HCT116 (cell line): ENCODE results near the gene ARHGDIG. TPM values are rescaled to one million over a fixed set of nuclear protein-coding genes. Genes with fewer than 3 reads are reported as not detected.

ENCODE experiments used
- ATAC-seq: fragments of 200-7000 bp; cut with Tn5 transposase; 2 replicates; pipeline ENCODE4 v1.9.1; 2020; ENCODE audit warnings: mild to moderate bottlenecking, moderate library complexity
- BruUV-seq: library from RNA; stranded (reverse); fragments of 400-500 nt; replicated peaks from 2 replicates; lab custom pipeline; 2021; lab: Mats Ljungman, UMichigan
- CTCF ChIA-PET: fragments of 300-600 bp; sonication (Branson Sonifier 250); formaldehyde crosslinking; loops from one replicate; lab custom pipeline; 2021; ENCODE audit warnings: antibody characterized with exemption; lab: Charles Lee
- POLR2A ChIA-PET: fragments of 300-600, 350-600 bp; sonication (Branson Sonifier 250); formaldehyde crosslinking; loops from one replicate; lab custom pipeline; 2021; ENCODE audit warnings: antibody characterized with exemption; lab: Charles Lee
- RAD21 ChIA-PET, 2 experiments: fragments of 300-600 bp; sonication (Branson Sonifier 250); formaldehyde crosslinking; loops; one replicate each; lab custom pipeline; 2023; ENCODE audit warnings: low total read pairs in 2 of 2; ENCODE audit not compliant: uncharacterized antibody in 2 of 2, unreplicated experiment in 2 of 2, low non-redundant PET in 1 of 2; lab: Charles Lee
- DNase-seq: peaks from one replicate; pipeline ENCODE4 v3.0.0-alpha.2; 2010; ENCODE audit warnings: low read depth, low spot score
- H2AFZ ChIP-seq: fragments of 200-600 bp; shearing (Covaris generic), sonication (generic); 2 replicates; pipeline ENCODE4 v1.6.1; 2017; ENCODE audit warnings: low read depth, mixed run types, mixed read lengths, antibody characterized with exemption, low read length; ENCODE audit not compliant: poor library complexity, severe bottlenecking
- H3K27ac ChIP-seq: 2 replicates; pipeline ENCODE4 v1.5.1; 2012; ENCODE audit warnings: low read depth, low read length
- H3K27me3 ChIP-seq: fragments of 200-600 bp; sonication (generic); 2 replicates; pipeline ENCODE4 v1.6.1; 2016; ENCODE audit warnings: mixed run types, low read length, mixed read lengths; ENCODE audit not compliant: insufficient read depth
- H3K36me3 ChIP-seq, 2 experiments: fragments of 200-500 bp in 1 of 2; fragments of 200-600 bp in 1 of 2; sonication (Bioruptor generic) in 1 of 2; sonication (generic) in 1 of 2; 2 replicates each; pipeline versions ENCODE4 v1.5.1 to v1.6.1; 2014 to 2016; ENCODE audit warnings: low read length in 2 of 2, inconsistent platforms in 1 of 2, mixed read lengths in 1 of 2, mixed run types in 1 of 2; ENCODE audit not compliant: insufficient read depth in 2 of 2, control insufficient read depth in 1 of 2
- H3K4me1 ChIP-seq, 2 experiments: fragments of 200-600 bp in 1 of 2; sonication (generic) in 1 of 2; 2 replicates each; pipeline versions ENCODE4 v1.5.1 to v1.6.1; 2012 to 2017; ENCODE audit warnings: low read length in 2 of 2, inconsistent platforms in 1 of 2, mild to moderate bottlenecking in 1 of 2, mixed read lengths in 1 of 2, mixed run types in 1 of 2, moderate library complexity in 1 of 2; ENCODE audit not compliant: insufficient read depth in 2 of 2, control insufficient read depth in 1 of 2
- H3K4me2 ChIP-seq: fragments of 200-600 bp; sonication (generic); 2 replicates; pipeline ENCODE4 v1.6.1; 2017; ENCODE audit warnings: mixed run types, low read length, mixed read lengths
- H3K4me3 ChIP-seq, 2 experiments: fragments of 200-600 bp in 1 of 2; sonication (generic) in 1 of 2; replicated peaks in 1 of 2; 2 replicates each; pipeline ENCODE4 v1.5.1; 2011 to 2016; ENCODE audit warnings: low read length in 2 of 2, control low read depth in 1 of 2, low read depth in 1 of 2, mild to moderate bottlenecking in 1 of 2, mixed read lengths in 1 of 2, mixed run types in 1 of 2
- H3K79me2 ChIP-seq: fragments of 200-600 bp; sonication (generic); 2 replicates; pipeline ENCODE4 v1.6.1; 2017; ENCODE audit warnings: mild to moderate bottlenecking, mixed run types, low read length, moderate library complexity, mixed read lengths; ENCODE audit not compliant: insufficient read depth
- H3K9ac ChIP-seq: fragments of 200-600 bp; sonication (generic); 2 replicates; pipeline ENCODE4 v1.6.1; 2016; ENCODE audit warnings: low read length, mixed read lengths
- H3K9me2 ChIP-seq: fragments of 200-600 bp; sonication (generic), shearing (Covaris generic); 2 replicates; pipeline ENCODE4 v1.6.1; 2017; ENCODE audit warnings: mixed run types, mild to moderate bottlenecking, moderate library complexity; ENCODE audit not compliant: insufficient read depth
- H3K9me3 ChIP-seq, 2 experiments: fragments of 200-500 bp in 1 of 2; fragments of 200-600 bp in 1 of 2; sonication (Bioruptor generic) in 1 of 2; sonication (generic) in 1 of 2; 2 replicates each; pipeline ENCODE4 v1.6.1; 2014 to 2017; ENCODE audit warnings: low read length in 2 of 2, mixed read lengths in 2 of 2, inconsistent platforms in 1 of 2, low read depth in 1 of 2, mild to moderate bottlenecking in 1 of 2, mixed run types in 1 of 2, moderate library complexity in 1 of 2; ENCODE audit not compliant: control insufficient read depth in 1 of 2, insufficient read depth in 1 of 2
- H4K20me1 ChIP-seq: fragments of 200-600 bp; sonication (generic), shearing (Covaris generic); 2 replicates; pipeline ENCODE4 v1.6.1; 2017; ENCODE audit warnings: mixed run types, mild to moderate bottlenecking, moderate library complexity; ENCODE audit not compliant: insufficient read depth
- CBX3 ChIP-seq: IDR thresholded peaks from 2 replicates; pipeline ENCODE4 v1.6.1; 2012; ENCODE audit warnings: low read depth
- CEBPB ChIP-seq: IDR thresholded peaks from 2 replicates; pipeline ENCODE4 v1.6.1; 2012; ENCODE audit warnings: low read depth
- EGR1 ChIP-seq: IDR thresholded peaks from 2 replicates; pipeline ENCODE4 v1.6.1; 2012; ENCODE audit warnings: low read depth
- ELF1 ChIP-seq: IDR thresholded peaks from 2 replicates; pipeline ENCODE4 v1.6.1; 2012; ENCODE audit warnings: low read depth, borderline replicate concordance
- EZH2phosphoT487 ChIP-seq: fragments of 200-600 bp; IDR thresholded peaks from 2 replicates; pipeline ENCODE4 v1.6.1; 2018; ENCODE audit warnings: antibody characterized with exemption, borderline replicate concordance
- FOSL1 ChIP-seq: IDR thresholded peaks from 2 replicates; pipeline ENCODE4 v1.6.1; 2012; ENCODE audit warnings: low read depth
- JUND ChIP-seq: IDR thresholded peaks from 2 replicates; pipeline ENCODE4 v1.6.1; 2012
- POLR2A ChIP-seq: IDR thresholded peaks from 2 replicates; pipeline ENCODE4 v1.7.0; 2011; ENCODE audit warnings: borderline replicate concordance; ENCODE audit not compliant: insufficient read depth, insufficient read length; ENCODE audit errors: extremely low read depth
- RAD21 ChIP-seq: IDR thresholded peaks from 2 replicates; pipeline ENCODE4 v1.6.1; 2012; ENCODE audit warnings: low read depth, mild to moderate bottlenecking
- SIN3A ChIP-seq: IDR thresholded peaks from 2 replicates; pipeline ENCODE4 v1.6.1; 2012; ENCODE audit warnings: low read depth
- SP1 ChIP-seq: IDR thresholded peaks from 2 replicates; pipeline ENCODE4 v1.6.1; 2012; ENCODE audit warnings: low read depth
- SRF ChIP-seq: IDR thresholded peaks from 2 replicates; pipeline ENCODE4 v1.6.1; 2012; ENCODE audit warnings: low read depth
- TCF7L2 ChIP-seq: IDR thresholded peaks from 2 replicates; pipeline ENCODE4 v1.7.0; 2011; ENCODE audit warnings: borderline replicate concordance, inconsistent platforms; ENCODE audit not compliant: insufficient read depth, insufficient read length; ENCODE audit errors: extremely low read depth
- YY1 ChIP-seq: IDR thresholded peaks from 2 replicates; pipeline ENCODE4 v1.6.1; 2011; ENCODE audit warnings: low read length, low read depth, moderate library complexity, mild to moderate bottlenecking; ENCODE audit not compliant: insufficient replicate concordance; ENCODE audit errors: extremely low read depth
- ZFX ChIP-seq: fragments of 450-650 bp; IDR thresholded peaks from 2 replicates; pipeline ENCODE4 v1.6.1; 2017
- ZNF274 ChIP-seq: fragments of 200-500 bp; sonication (Bioruptor generic); IDR thresholded peaks from 2 replicates; pipeline ENCODE4 v1.6.1; 2014; ENCODE audit warnings: mild to moderate bottlenecking, low read depth, low read length, inconsistent platforms
- intact Hi-C: fragments of 100-400 bp; cut with micrococcal nuclease; formaldehyde crosslinking; loops from 2 replicates; pipeline ENCODE4 v1.10.0; 2022
- total RNA-seq: library from RNA; stranded (reverse); gene quantifications from one replicate; pipeline ENCODE4 v1.2.1, GENCODE V29; 2021; ENCODE audit not compliant: unreplicated experiment
- TF ChIP-seq, protein P1 (sequence below): IDR thresholded peaks from 2 replicates; pipeline ENCODE4 v1.6.1; 2012
- TF ChIP-seq, protein P2 (sequence below): IDR thresholded peaks from 2 replicates; pipeline ENCODE4 v1.6.1; 2011; ENCODE audit warnings: mild to moderate bottlenecking, low read length, moderate library complexity; ENCODE audit not compliant: insufficient replicate concordance; ENCODE audit errors: extremely low read depth

Gene ARHGDIG
- total RNA-seq, 1 experiment from 2014 or later, result not detected

DNA sequence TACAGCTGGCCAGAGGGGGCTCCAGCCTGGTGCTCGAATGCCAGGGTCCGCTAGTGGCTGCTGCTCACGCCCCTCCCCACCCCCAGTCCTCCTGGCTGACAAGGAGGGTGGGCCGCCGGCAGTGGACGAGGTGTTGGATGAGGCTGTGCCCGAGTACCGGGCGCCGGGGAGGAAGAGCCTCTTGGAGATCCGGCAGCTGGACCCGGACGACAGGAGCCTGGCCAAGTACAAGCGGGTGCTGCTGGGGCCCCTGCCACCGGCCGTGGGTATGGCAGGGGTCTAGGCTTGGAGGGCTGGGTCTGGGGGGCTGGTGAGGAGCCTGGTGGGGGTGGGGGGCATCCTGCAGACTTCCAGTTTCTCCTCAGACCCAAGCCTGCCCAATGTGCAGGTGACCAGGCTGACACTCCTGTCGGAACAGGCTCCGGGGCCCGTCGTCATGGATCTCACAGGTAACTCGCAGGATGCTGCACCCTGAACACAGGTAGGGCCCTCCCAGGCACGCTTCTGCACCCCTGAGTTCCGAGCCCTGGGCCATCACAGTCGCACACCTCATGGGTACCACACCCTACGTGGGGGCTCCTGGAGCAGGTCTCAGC, 1.4 kb downstream of the ARHGDIG start:
- intact Hi-C loops, result no loop called here
- no peaks in the 10 kb centered on the region for H3K4me1 ChIP-seq
- no peak overlapping the region for H3K9ac ChIP-seq
- ChIA-PET CTCF (no interaction called here), POLR2A (no interaction called here), RAD21 (no interaction called here)
- H3K9me2 ChIP-seq, result no peaks in the 10 kb centered on the region
- no peaks in the 10 kb centered on the region for H3K27me3 ChIP-seq
- no peak for ATAC-seq
- no peak overlapping the region for H3K27ac ChIP-seq
- no peaks in the 10 kb centered on the region for H3K9me3 ChIP-seq
- no peak overlapping the region for H3K4me3 ChIP-seq
- no peak for TF ChIP-seq EGR1
- TF ChIP-seq RAD21, result no peak
- TF ChIP-seq EZH2phosphoT487, result no peak
- no peak for TF ChIP-seq SRF
- no peak for TF ChIP-seq ELF1
- no peak for TF ChIP-seq ZNF274
- TF ChIP-seq CEBPB, result no peak
- TF ChIP-seq YY1, result no peak
- no peak for TF ChIP-seq CBX3
- H3K79me2 ChIP-seq, result no peaks in the 10 kb centered on the region
- no peaks in the 10 kb centered on the region for H3K36me3 ChIP-seq
- no TSS peak for BruUV-seq
- no peak for DNase-seq
- H2AFZ ChIP-seq, result no peak overlapping the region
- H3K4me2 ChIP-seq, result no peak overlapping the region
- no peaks in the 10 kb centered on the region for H4K20me1 ChIP-seq

DNA sequence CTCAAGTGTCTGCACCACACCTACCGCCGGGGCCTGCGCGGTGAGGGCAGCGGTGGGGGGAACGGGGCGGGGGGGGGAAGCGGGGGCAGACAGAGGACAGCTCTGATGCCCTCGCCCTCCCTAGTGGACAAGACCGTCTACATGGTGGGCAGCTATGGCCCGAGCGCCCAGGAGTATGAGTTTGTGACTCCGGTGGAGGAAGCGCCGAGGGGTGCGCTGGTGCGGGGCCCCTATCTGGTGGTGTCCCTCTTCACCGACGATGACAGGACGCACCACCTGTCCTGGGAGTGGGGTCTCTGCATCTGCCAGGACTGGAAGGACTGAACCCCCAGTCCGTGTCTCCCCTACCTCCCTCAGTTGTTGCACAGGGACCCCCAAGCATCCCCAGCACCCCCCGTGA, 2.1 kb downstream of the ARHGDIG start:
- H3K4me2 ChIP-seq, result no peak overlapping the region
- H3K79me2 ChIP-seq, result no peaks in the 10 kb centered on the region
- ChIA-PET CTCF (no interaction called here), POLR2A (no interaction called here), RAD21 (no interaction called here)
- no peak overlapping the region for H3K4me3 ChIP-seq
- H3K27me3 ChIP-seq, result no peaks in the 10 kb centered on the region
- H3K9me2 ChIP-seq, result no peaks in the 10 kb centered on the region
- no peak overlapping the region for H3K27ac ChIP-seq
- DNase-seq (no peak), ATAC-seq (no peak)
- BruUV-seq, result no TSS peak
- H3K9me3 ChIP-seq, result no peaks in the 10 kb centered on the region
- no peak overlapping the region for H3K9ac ChIP-seq
- no peak overlapping the region for H2AFZ ChIP-seq
- no peaks in the 10 kb centered on the region for H4K20me1 ChIP-seq
- no peaks in the 10 kb centered on the region for H3K36me3 ChIP-seq
- no peaks in the 10 kb centered on the region for H3K4me1 ChIP-seq
- intact Hi-C loops, result no loop called here
- TF ChIP-seq FOSL1, result no peak
- no peak for TF ChIP-seq RAD21
- no peak for TF ChIP-seq JUND
- TF ChIP-seq YY1, result no peak
- TF ChIP-seq EZH2phosphoT487, result no peak
- no peak for TF ChIP-seq SRF
- no peak for TF ChIP-seq ZFX
- TF ChIP-seq, protein P1, sequence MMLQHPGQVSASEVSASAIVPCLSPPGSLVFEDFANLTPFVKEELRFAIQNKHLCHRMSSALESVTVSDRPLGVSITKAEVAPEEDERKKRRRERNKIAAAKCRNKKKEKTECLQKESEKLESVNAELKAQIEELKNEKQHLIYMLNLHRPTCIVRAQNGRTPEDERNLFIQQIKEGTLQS, result no peak
- no peak for TF ChIP-seq SIN3A
- TF ChIP-seq TCF7L2, result no peak
- no peak for TF ChIP-seq POLR2A
- TF ChIP-seq SP1, result no peak
- TF ChIP-seq ZNF274, result no peak
- TF ChIP-seq, protein P2, sequence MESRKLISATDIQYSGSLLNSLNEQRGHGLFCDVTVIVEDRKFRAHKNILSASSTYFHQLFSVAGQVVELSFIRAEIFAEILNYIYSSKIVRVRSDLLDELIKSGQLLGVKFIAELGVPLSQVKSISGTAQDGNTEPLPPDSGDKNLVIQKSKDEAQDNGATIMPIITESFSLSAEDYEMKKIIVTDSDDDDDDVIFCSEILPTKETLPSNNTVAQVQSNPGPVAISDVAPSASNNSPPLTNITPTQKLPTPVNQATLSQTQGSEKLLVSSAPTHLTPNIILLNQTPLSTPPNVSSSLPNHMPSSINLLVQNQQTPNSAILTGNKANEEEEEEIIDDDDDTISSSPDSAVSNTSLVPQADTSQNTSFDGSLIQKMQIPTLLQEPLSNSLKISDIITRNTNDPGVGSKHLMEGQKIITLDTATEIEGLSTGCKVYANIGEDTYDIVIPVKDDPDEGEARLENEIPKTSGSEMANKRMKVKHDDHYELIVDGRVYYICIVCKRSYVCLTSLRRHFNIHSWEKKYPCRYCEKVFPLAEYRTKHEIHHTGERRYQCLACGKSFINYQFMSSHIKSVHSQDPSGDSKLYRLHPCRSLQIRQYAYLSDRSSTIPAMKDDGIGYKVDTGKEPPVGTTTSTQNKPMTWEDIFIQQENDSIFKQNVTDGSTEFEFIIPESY, result no peak
- no peak for TF ChIP-seq EGR1
- TF ChIP-seq CBX3, result no peak
